ENCODE results near the gene PKNOX2. TPM values are rescaled to one million over a fixed set of nuclear protein-coding genes. Genes with fewer than 3 reads are reported as not detected.

The PKNOX2 gene
- total RNA-seq, 4 donors from 2014 or later, result 0.83 to 4.1 (median 2.5) TPM

DNA sequence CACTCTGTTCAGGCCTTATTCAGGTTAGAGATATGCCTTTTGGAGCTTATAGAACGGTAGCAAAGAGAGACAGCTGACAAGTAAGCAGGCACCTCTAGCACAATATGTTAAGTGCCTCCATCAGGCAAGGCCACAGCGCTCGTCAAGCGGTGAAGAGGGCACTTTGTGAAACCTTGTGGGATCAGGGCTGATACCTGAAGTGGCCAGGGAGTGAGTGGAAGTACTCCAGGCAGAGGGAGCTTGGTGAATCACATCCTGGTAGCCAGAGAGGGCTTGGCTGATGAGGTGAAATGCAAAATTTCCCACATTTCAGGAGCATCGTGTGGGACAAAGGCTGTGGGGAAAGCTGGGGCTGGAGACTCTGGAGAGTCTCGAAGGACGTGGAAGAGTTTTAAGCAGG lies 87.4 kb downstream of the PKNOX2 start:
- H3K27ac ChIP-seq (replicated peaks in 1 of 4), result no peak overlapping the region
- no peaks in the 10 kb centered on the region for H3K9me3 ChIP-seq
- no peak overlapping the region for H3K4me3 ChIP-seq
- H3K27me3 ChIP-seq, result no peaks in the 10 kb centered on the region
- 81% methylated on average over 7 of the region's 7 CpGs for WGBS
- no peaks in the 10 kb centered on the region for H3K36me3 ChIP-seq
- no peak for DNase-seq (ENCODE audit: extremely low spot score)
- intact Hi-C loops (cut with DNase I), result no loop called here
- peaks cover 0 to 10% (median 2%) of the 10 kb centered on the region in 4 donors for H3K4me1 ChIP-seq
- no peak for TF ChIP-seq POLR2A (IDR thresholded peaks at IDR 0.05; ENCODE audit: low read depth)
- TF ChIP-seq POLR2AphosphoS5 (IDR thresholded peaks at IDR 0.05), result no peak
- no peak for TF ChIP-seq EP300 (IDR thresholded peaks at IDR 0.05)
- TF ChIP-seq, protein P1, sequence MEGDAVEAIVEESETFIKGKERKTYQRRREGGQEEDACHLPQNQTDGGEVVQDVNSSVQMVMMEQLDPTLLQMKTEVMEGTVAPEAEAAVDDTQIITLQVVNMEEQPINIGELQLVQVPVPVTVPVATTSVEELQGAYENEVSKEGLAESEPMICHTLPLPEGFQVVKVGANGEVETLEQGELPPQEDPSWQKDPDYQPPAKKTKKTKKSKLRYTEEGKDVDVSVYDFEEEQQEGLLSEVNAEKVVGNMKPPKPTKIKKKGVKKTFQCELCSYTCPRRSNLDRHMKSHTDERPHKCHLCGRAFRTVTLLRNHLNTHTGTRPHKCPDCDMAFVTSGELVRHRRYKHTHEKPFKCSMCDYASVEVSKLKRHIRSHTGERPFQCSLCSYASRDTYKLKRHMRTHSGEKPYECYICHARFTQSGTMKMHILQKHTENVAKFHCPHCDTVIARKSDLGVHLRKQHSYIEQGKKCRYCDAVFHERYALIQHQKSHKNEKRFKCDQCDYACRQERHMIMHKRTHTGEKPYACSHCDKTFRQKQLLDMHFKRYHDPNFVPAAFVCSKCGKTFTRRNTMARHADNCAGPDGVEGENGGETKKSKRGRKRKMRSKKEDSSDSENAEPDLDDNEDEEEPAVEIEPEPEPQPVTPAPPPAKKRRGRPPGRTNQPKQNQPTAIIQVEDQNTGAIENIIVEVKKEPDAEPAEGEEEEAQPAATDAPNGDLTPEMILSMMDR (IDR thresholded peaks at IDR 0.05), result no peak

DNA sequence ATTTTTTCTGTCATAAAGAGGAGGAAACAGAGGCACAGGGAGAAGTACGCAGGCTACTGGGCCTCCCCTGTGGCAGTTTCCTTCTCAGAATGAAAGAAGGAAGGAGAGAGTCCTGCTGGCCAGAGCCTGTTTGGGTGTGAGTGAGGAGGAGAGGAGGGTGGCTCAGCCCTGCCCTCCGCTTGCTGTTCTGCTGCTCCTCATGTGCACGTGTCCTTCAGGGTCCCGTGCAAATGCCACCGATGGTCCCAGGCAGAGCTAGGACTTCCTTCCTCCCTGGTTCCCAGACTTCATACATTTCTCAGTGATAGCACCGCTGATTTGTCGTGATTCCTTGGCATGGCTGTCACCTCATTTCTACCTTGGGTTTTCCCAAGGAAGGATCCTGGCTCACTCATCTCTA lies 88.7 kb downstream of the PKNOX2 start:
- peaks cover 0 to 12% (median 2%) of the 10 kb centered on the region in 4 donors for H3K4me1 ChIP-seq
- H3K9me3 ChIP-seq, result no peaks in the 10 kb centered on the region
- DNase-seq (ENCODE audit: extremely low spot score), result no peak
- no peak overlapping the region for H3K27ac ChIP-seq (replicated peaks in 1 of 4)
- WGBS, result 61% methylated on average over 7 of the region's 7 CpGs
- TF ChIP-seq EP300 (IDR thresholded peaks at IDR 0.05), result no peak
- no peak for TF ChIP-seq POLR2A (IDR thresholded peaks at IDR 0.05; ENCODE audit: low read depth)
- TF ChIP-seq, protein P1 (IDR thresholded peaks at IDR 0.05), result no peak
- TF ChIP-seq POLR2AphosphoS5 (IDR thresholded peaks at IDR 0.05), result no peak
- H3K4me3 ChIP-seq, result no peak overlapping the region
- H3K27me3 ChIP-seq, result no peaks in the 10 kb centered on the region
- no peaks in the 10 kb centered on the region for H3K36me3 ChIP-seq
- intact Hi-C loops (cut with DNase I), result no loop called here

DNA sequence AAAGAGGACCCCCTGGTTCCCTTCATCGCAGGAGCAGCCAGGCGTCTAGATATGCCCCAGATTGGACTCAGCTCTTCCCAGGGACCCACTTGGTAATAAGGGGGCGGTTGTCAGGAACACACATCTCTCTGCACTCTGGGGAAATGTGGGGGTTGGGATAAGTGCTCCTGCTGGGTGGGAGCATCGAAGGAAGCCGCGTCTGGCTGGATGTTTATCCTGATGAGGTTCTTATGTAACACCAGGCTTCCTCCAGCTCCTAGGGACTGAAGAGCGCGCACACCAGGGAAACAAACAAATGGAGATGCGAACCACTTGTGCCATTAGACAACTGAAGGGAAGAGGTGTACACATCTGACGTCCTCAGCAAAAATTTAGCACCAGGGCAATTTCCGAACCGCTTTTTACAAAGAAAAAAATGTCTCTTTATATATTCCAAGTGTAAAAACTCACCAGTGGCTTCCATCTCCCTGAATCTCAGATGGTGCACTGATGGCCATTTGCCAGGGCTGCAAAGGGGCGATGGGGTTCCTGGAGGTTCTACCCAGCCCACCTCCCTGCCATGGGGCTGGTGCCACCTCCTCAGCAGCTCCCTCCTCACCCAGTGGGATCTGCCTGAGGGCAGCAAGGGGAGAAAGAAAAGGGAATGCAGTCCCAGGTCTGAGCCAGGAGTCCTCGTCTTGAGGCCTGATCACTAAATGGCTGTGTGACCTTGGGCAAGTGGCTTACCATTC lies 89.4 kb downstream of the PKNOX2 start:
- Histone ChIP-seq H3K27ac (replicated peaks in 1 of 4) (no peak overlapping the region), H3K4me3 (no peak overlapping the region), H3K27me3 (no peaks in the 10 kb centered on the region), H3K4me1 (peaks cover 0 to 12% (median 4%) of the 10 kb centered on the region in 4 donors), H3K9me3 (no peaks in the 10 kb centered on the region), H3K36me3 (no peaks in the 10 kb centered on the region)
- TF ChIP-seq EP300 (IDR thresholded peaks at IDR 0.05), result no peak
- no peak for TF ChIP-seq POLR2AphosphoS5 (IDR thresholded peaks at IDR 0.05)
- TF ChIP-seq, protein P1 (IDR thresholded peaks at IDR 0.05), result no peak
- no peak for TF ChIP-seq POLR2A (IDR thresholded peaks at IDR 0.05; ENCODE audit: low read depth)
- 74% methylated on average over 14 of the region's 14 CpGs for WGBS
- intact Hi-C loops (cut with DNase I), result no loop called here
- no peak for DNase-seq (ENCODE audit: extremely low spot score)

DNA sequence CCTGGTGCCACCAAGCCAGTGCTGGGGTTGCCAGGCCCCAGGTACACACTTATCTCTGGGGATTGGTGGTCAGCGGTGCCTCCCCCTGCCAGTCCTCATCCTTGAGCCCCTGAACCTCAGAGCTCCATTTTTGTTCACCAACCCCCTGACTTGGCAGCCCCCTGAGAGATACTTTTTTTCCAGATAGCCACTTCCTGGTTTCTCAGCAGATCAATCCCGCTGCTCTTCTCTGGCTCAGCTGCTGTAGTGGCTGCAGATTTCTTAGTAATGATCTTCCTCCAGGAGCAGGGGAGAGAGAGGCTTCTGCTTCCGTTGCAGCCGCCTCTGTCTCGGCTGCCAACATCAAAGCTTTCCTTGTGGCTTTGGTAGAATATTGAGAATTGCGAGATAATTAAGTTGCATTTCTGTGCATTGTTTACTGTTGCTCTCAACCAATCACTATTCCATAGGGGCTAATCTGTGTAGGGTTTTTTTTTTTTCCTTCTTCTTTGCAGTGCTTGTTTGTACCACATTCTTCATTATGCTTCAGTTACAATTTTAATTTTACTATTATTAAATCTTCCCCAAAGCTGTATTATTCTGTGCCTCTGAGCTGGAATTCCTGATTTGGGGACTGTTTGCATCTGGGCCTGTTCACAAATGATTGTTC lies 92.1 kb downstream of the PKNOX2 start:
- H3K9me3 ChIP-seq, result no peaks in the 10 kb centered on the region
- no peak for DNase-seq (ENCODE audit: extremely low spot score)
- H3K4me1 ChIP-seq, result peaks cover 0 to 15% (median 6%) of the 10 kb centered on the region in 4 donors
- no peak overlapping the region for H3K27ac ChIP-seq (replicated peaks in 1 of 4)
- 69% methylated on average over 6 of the region's 6 CpGs for WGBS
- TF ChIP-seq EP300 (IDR thresholded peaks at IDR 0.05) (no peak), POLR2AphosphoS5 (IDR thresholded peaks at IDR 0.05) (no peak), POLR2A (IDR thresholded peaks at IDR 0.05; ENCODE audit: low read depth) (no peak)
- TF ChIP-seq, protein P1 (IDR thresholded peaks at IDR 0.05), result no peak
- no peak overlapping the region for H3K4me3 ChIP-seq
- no peaks in the 10 kb centered on the region for H3K36me3 ChIP-seq
- H3K27me3 ChIP-seq, result peaks cover 0 to 9% (median 0%) of the 10 kb centered on the region in 4 donors
- intact Hi-C loops (cut with DNase I), result no loop called here

Measured in esophagus muscularis mucosa (tissue), 4 donors.